ENCODE data around the gene REL. TPM values are rescaled to one million over a fixed set of nuclear protein-coding genes. Genes with fewer than 3 reads are reported as not detected.

The REL gene
- total RNA-seq, 4 donors from 2014 or later = 43.8 to 70.9 (median 51.9) TPM

GRCh38 chr2:60867007-60867406 lies 14.4 kb upstream of the REL start:
- H3K36me3 ChIP-seq = no peaks in the 10 kb centered on the region
- no peaks in the 10 kb centered on the region for H3K9me3 ChIP-seq
- peaks cover 3% of the 10 kb centered on the region for H3K4me1 ChIP-seq
- no peaks in the 10 kb centered on the region for H3K27me3 ChIP-seq
- DNase-seq (ENCODE audit: low spot score in 2 of 2) = no peak
- WGBS = 87% methylated on average over 3 of the region's 3 CpGs
- TF ChIP-seq POLR2A (IDR thresholded peaks at IDR 0.05) (no peak), CTCF (IDR thresholded peaks at IDR 0.05) (no peak), POLR2AphosphoS5 (IDR thresholded peaks at IDR 0.05) (no peak), EP300 (IDR thresholded peaks at IDR 0.05) (no peak)
- no peak overlapping the region for H3K4me3 ChIP-seq
- no peak overlapping the region for H3K27ac ChIP-seq

- TF ChIP-seq POLR2AphosphoS5 (IDR thresholded peaks at IDR 0.05) = no peak
- TF ChIP-seq CTCF (IDR thresholded peaks at IDR 0.05) = no peak
- no peak for TF ChIP-seq POLR2A (IDR thresholded peaks at IDR 0.05)
- TF ChIP-seq EP300 (IDR thresholded peaks at IDR 0.05) = no peak
- DNase-seq (ENCODE audit: low spot score in 2 of 2) = no peak
- no peak overlapping the region for H3K27ac ChIP-seq
Observed at GRCh38 chr2:60867848-60868247, 13.5 kb upstream of the REL start.

GRCh38 chr2:60868589-60869273 lies 12.6 kb upstream of the REL start:
- peaks cover 3% of the 10 kb centered on the region for H3K4me1 ChIP-seq
- DNase-seq (ENCODE audit: low spot score in 2 of 2) = no peak
- no peaks in the 10 kb centered on the region for H3K27me3 ChIP-seq
- H3K4me3 ChIP-seq = no peak overlapping the region
- WGBS = 88% methylated on average over 6 of the region's 6 CpGs
- H3K36me3 ChIP-seq = no peaks in the 10 kb centered on the region
- no peak overlapping the region for H3K27ac ChIP-seq
- H3K9me3 ChIP-seq = no peaks in the 10 kb centered on the region
- no peak for TF ChIP-seq CTCF (IDR thresholded peaks at IDR 0.05)
- TF ChIP-seq EP300 (IDR thresholded peaks at IDR 0.05) = no peak
- no peak for TF ChIP-seq POLR2A (IDR thresholded peaks at IDR 0.05)
- TF ChIP-seq POLR2AphosphoS5 (IDR thresholded peaks at IDR 0.05) = no peak

More at GRCh38 chr2:60867848-60868247, 13.5 kb upstream of the REL start:
- Histone ChIP-seq H3K4me1 (peaks cover 3% of the 10 kb centered on the region), H3K27me3 (no peaks in the 10 kb centered on the region), H3K36me3 (no peaks in the 10 kb centered on the region), H3K4me3 (no peak overlapping the region), H3K9me3 (no peaks in the 10 kb centered on the region)
- 75% methylated on average over 5 of the region's 5 CpGs for WGBS

GRCh38 chr2:60872510-60872928 lies 8.9 kb upstream of the REL start:
- no peaks in the 10 kb centered on the region for H3K36me3 ChIP-seq
- no peak for TF ChIP-seq EP300 (IDR thresholded peaks at IDR 0.05)
- TF ChIP-seq POLR2AphosphoS5 (IDR thresholded peaks at IDR 0.05) = no peak
- TF ChIP-seq POLR2A (IDR thresholded peaks at IDR 0.05) = no peak
- TF ChIP-seq CTCF (IDR thresholded peaks at IDR 0.05) = no peak
- no peaks in the 10 kb centered on the region for H3K9me3 ChIP-seq
- no peak overlapping the region for H3K4me3 ChIP-seq
- 71% methylated on average over 3 of the region's 3 CpGs for WGBS
- no peak overlapping the region for H3K27ac ChIP-seq
- no peak for DNase-seq (ENCODE audit: low spot score in 2 of 2)
- H3K4me1 ChIP-seq = peaks cover 3% of the 10 kb centered on the region
- H3K27me3 ChIP-seq = no peaks in the 10 kb centered on the region

- DNase-seq (ENCODE audit: low spot score in 2 of 2) = no peak
- Histone ChIP-seq H3K4me1 (no peaks in the 10 kb centered on the region), H3K27ac (no peak overlapping the region), H3K9me3 (no peaks in the 10 kb centered on the region), H3K4me3 (no peak overlapping the region), H3K36me3 (no peaks in the 10 kb centered on the region), H3K27me3 (no peaks in the 10 kb centered on the region)
- WGBS = 85% methylated on average over 3 of the region's 3 CpGs
- no peak for TF ChIP-seq POLR2A (IDR thresholded peaks at IDR 0.05)
- no peak for TF ChIP-seq EP300 (IDR thresholded peaks at IDR 0.05)
- TF ChIP-seq CTCF (IDR thresholded peaks at IDR 0.05) = no peak
- no peak for TF ChIP-seq POLR2AphosphoS5 (IDR thresholded peaks at IDR 0.05)
Observed at GRCh38 chr2:60873381-60873780, 8.0 kb upstream of the REL start.
